Heart right ventricle (tissue), 16 donors: Measurements from ENCODE around the gene SLC35F2. TPM values are rescaled to one million over a fixed set of nuclear protein-coding genes. Genes with fewer than 3 reads are reported as not detected.

Experiments
- ATAC-seq, 8 donors: fragments of 200-7000 bp; cut with Tn5 transposase; one replicate each; pipeline ENCODE4 v1.9.1; 2020; ENCODE audit warnings: mild to moderate bottlenecking in 8 of 8, moderate library complexity in 8 of 8, moderate number of reproducible peaks in 1 of 8
- DNase-seq, 2 donors: peaks; one replicate each; pipeline ENCODE4 v3.0.0-alpha.2; 2020
- H3K27ac ChIP-seq, 10 donors: fragments of 200-600 bp; sonication (generic) in 2 of 10; one replicate each; pipeline versions ENCODE4 v1.5.0 to v1.8.0; 2020 to 2022; ENCODE audit warnings: mild to moderate bottlenecking in 3 of 10
- H3K27me3 ChIP-seq, 7 donors: fragments of 200-600 bp; one replicate each; pipeline ENCODE4 v1.8.0; 2021 to 2022; ENCODE audit warnings: mild to moderate bottlenecking in 2 of 7
- H3K36me3 ChIP-seq, 9 donors: fragments of 200-600 bp; sonication (generic) in 1 of 9; one replicate each; pipeline versions ENCODE4 v1.5.0 to v1.8.0; 2020 to 2022; ENCODE audit warnings: mild to moderate bottlenecking in 2 of 9
- H3K4me1 ChIP-seq, 9 donors: fragments of 200-600 bp; sonication (generic) in 1 of 9; one replicate each; pipeline versions ENCODE4 v1.5.0 to v1.8.0; 2020 to 2022; ENCODE audit warnings: mild to moderate bottlenecking in 4 of 9
- H3K4me3 ChIP-seq, 10 donors: fragments of 200-600 bp; sonication (generic) in 2 of 10; one replicate each; pipeline versions ENCODE4 v1.5.0 to v1.8.0; 2020 to 2022; ENCODE audit warnings: mild to moderate bottlenecking in 7 of 10, moderate library complexity in 2 of 10
- H3K9me3 ChIP-seq, 11 donors: fragments of 200-600 bp in 10 of 11; sonication (generic) in 2 of 11; one replicate each; pipeline versions ENCODE4 v1.5.0 to v1.8.0; 2013 to 2022; ENCODE audit warnings: mild to moderate bottlenecking in 2 of 11, control low read depth in 1 of 11, moderate library complexity in 1 of 11
- WGBS, 2 donors: extraction: QIAGEN DNeasy Blood & Tissue Kit; methylation state at CpG; one replicate each; pipeline ENCODE4 v1.1.7; 2013; ENCODE audit warnings: inconsistent platforms in 1 of 2; 5-methylcytosine and 5-hydroxymethylcytosine counted together
- intact Hi-C, 10 donors: fragments of 100-400 bp; cut with DNase I; formaldehyde crosslinking; loops; one replicate each; pipeline versions ENCODE4 v1.11.1 to v1.14.2; 2022
- polyA plus RNA-seq, 2 donors: library from polyadenylated mRNA; stranded (reverse); fragments of 200-250 nt; gene quantifications; one replicate each; pipeline ENCODE4 v1.2.3, GENCODE V29; 2013
- total RNA-seq, 10 donors: library from RNA; stranded (reverse); fragmentation: NEBNext Ultra II Directional in 3 of 10; extraction: Animal tissue kit (Norgen Biotek cat#: 25700) in 3 of 10; gene quantifications; one replicate each; pipeline versions ENCODE4 v1.2.1 to v1.2.4, GENCODE V29; 2021 to 2023
- TF ChIP-seq, protein P1 (sequence below), 9 donors: fragments of 200-600 bp; sonication (generic) in 2 of 9; IDR thresholded peaks; one replicate each; pipeline versions ENCODE4 v1.5.0 to v1.8.0; 2021 to 2022; ENCODE audit warnings: antibody characterized with exemption in 9 of 9, mild to moderate bottlenecking in 5 of 9, moderate library complexity in 1 of 9
- donor health status: Arrhythmogenic right ventricular cardiomyopathy.
- donor health status: ischemic (EF 13 %, LVEDD 7.1; RV severe dilation, severe dysfunction).
- donor health status: healthy with polysubstance abuse.
- donor health status: DM: no; HTN: yes; CAD: no.
- donor health status: DM: no; HTN: no; CAD: no.
- donor health status: ischemic (EF 25% LVEDD 6.9; RV normal size, moderate dysfunction).
- donor health status: ischemic (EF 25% LVEDD 5.7; RV mildly dilated, moderate dysfunction).
- donor health status: healthy.
- donor health status: DM: yes; HTN: yes; CAD: no.
- donor health status: Ischemic cardiomyopathy.
- donor health status: ischemic (EF 35%, LVEDD 5.7; RV mildly dilated, moderate dysfunction).
- donor health status: nonischemic (EF 11% LVEDD 7.7; RV severe dilation, severe dysfunction).
- donor health status: DM: yes; HTN: yes; CAD: no.
- donor health status: PGD.
- donor health status: ischemic (EF 29% LVEDD 5.4; RV normal size, mild dysfunction).
- donor health status: nonischemic (EF 23%, LVEDD 6.1; RV moderate dilation, normal function).

Gene SLC35F2
- total and polyA plus RNA-seq, 12 donors, result 0.40 to 2.0 (median 0.88) TPM

DNA sequence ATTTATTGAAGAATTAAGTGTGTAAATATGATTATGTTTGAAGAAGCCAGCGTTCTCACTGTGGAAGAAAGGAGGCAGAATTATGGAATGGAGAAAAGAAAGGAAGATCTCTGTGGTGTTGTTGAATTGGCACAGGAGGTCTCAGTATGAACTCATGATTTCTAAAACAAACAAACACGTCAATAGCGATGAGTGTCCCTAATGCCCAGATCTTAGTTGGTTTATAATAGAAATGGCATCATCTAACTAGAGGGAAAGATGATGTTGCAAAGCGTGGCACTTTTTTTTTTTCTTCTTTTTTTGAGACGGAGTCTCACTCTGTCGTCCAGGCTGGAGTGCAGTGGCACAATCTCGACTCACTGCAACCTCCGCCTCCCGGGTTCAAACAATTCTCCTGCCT lies 107.5 kb downstream of the SLC35F2 start:
- ATAC-seq, result no peak
- DNase-seq, result no peak
- TF ChIP-seq, protein P1, sequence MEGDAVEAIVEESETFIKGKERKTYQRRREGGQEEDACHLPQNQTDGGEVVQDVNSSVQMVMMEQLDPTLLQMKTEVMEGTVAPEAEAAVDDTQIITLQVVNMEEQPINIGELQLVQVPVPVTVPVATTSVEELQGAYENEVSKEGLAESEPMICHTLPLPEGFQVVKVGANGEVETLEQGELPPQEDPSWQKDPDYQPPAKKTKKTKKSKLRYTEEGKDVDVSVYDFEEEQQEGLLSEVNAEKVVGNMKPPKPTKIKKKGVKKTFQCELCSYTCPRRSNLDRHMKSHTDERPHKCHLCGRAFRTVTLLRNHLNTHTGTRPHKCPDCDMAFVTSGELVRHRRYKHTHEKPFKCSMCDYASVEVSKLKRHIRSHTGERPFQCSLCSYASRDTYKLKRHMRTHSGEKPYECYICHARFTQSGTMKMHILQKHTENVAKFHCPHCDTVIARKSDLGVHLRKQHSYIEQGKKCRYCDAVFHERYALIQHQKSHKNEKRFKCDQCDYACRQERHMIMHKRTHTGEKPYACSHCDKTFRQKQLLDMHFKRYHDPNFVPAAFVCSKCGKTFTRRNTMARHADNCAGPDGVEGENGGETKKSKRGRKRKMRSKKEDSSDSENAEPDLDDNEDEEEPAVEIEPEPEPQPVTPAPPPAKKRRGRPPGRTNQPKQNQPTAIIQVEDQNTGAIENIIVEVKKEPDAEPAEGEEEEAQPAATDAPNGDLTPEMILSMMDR (IDR thresholded peaks at IDR 0.05), result no peak
- WGBS, 2 donors, result 78 to 95% methylated on average over 9 of the region's 9 CpGs
- Histone ChIP-seq H3K27me3 (no peaks in the 10 kb centered on the region), H3K9me3 (no peaks in the 10 kb centered on the region), H3K4me3 (no peak overlapping the region), H3K4me1 (peaks cover 0 to 6% (median 0%) of the 10 kb centered on the region in 9 donors), H3K27ac (no peak overlapping the region), H3K36me3 (no peaks in the 10 kb centered on the region)
- intact Hi-C loops, result no loop called here

GRCh38 chr11:107750313-107750712 lies 108.3 kb downstream of the SLC35F2 start:
- no peak overlapping the region for H3K27ac ChIP-seq
- WGBS, 2 donors, result 85 to 92% methylated on average over 15 of the region's 15 CpGs
- no peak overlapping the region for H3K4me3 ChIP-seq
- peaks cover 0 to 6% (median 0%) of the 10 kb centered on the region in 9 donors for H3K4me1 ChIP-seq
- TF ChIP-seq, protein P1 (IDR thresholded peaks at IDR 0.05), result no peak
- peaks cover 0 to 5% (median 0%) of the 10 kb centered on the region in 7 donors for H3K27me3 ChIP-seq
- H3K9me3 ChIP-seq, result no peaks in the 10 kb centered on the region
- ATAC-seq (no peak), DNase-seq (no peak)
- intact Hi-C loops, result no loop called here
- no peaks in the 10 kb centered on the region for H3K36me3 ChIP-seq

DNA sequence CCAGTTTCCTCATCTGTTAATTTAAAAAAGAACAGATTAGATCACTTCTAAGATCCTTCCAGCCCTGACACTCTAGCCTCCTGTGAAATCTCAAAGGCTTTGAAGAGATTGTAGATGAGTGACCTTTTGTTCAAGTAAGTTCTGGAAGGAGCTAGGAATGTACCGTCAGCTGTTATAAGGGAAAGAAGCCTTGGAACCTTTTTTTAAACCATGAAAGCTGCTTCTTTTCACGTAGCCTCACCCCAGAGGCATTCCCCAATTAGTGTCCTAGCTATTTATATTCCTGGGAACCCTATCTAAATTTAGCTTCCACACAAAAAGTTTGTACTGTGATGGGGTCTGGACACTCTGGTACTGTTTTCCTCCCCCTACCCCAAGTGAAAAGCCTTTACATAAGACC lies 111.0 kb downstream of the SLC35F2 start:
- Histone ChIP-seq H3K9me3 (no peaks in the 10 kb centered on the region), H3K27me3 (peaks cover 0 to 5% (median 0%) of the 10 kb centered on the region in 7 donors), H3K27ac (peak overlapping the region in 2 of 10 donors; percentile 11 to 12), H3K4me1 (peaks cover 0 to 4% (median 0%) of the 10 kb centered on the region in 9 donors), H3K36me3 (no peaks in the 10 kb centered on the region), H3K4me3 (no peak overlapping the region)
- ATAC-seq (peak in 6 of 8 donors; percentile 21 to 71 (median 52)), DNase-seq (no peak)
- TF ChIP-seq, protein P1 (IDR thresholded peaks at IDR 0.05), result no peak
- 12 to 13% methylated on average over 2 of the region's 2 CpGs for WGBS, 2 donors
- intact Hi-C loops, result no loop called here

DNA sequence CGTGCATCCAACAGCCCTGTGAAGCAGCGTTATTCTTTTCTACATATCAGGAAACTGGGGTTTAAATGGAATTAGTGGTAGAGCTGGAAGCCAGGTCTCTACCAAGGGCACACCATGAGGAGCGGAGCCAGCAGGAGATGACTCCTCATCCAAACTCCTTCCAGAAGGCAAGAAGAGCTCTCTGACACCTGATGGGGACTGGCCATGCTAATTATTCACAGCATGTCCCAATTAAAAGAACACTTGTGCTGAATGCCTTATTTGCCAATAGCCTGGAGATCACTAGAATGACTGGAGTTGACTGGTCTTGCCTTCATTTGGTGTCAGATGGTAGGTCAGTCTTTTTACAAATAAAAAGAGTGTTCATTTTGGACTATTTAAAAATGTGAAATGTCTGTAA lies 113.9 kb downstream of the SLC35F2 start:
- WGBS, 2 donors, result 67 to 73% methylated on average over 3 of the region's 3 CpGs
- peaks cover 0 to 4% (median 0%) of the 10 kb centered on the region in 9 donors for H3K4me1 ChIP-seq
- DNase-seq (no peak), ATAC-seq (no peak)
- no peak overlapping the region for H3K4me3 ChIP-seq
- intact Hi-C loops, result no loop called here
- TF ChIP-seq, protein P1 (IDR thresholded peaks at IDR 0.05), result no peak
- no peak overlapping the region for H3K27ac ChIP-seq
- peaks cover 0 to 8% (median 0%) of the 10 kb centered on the region in 7 donors for H3K27me3 ChIP-seq
- no peaks in the 10 kb centered on the region for H3K36me3 ChIP-seq
- H3K9me3 ChIP-seq, result peaks cover 0 to 8% (median 0%) of the 10 kb centered on the region in 11 donors
